NCI-H146 treated with DMSO at 0.1 percent for 48 hours (cell line): ENCODE data around the gene CDC42BPB.

Source experiments
- DNase-seq: peaks from one replicate; lab custom pipeline; 2025; ENCODE audit not compliant: unreplicated experiment; lab: John Stamatoyannopoulos, UW

Gene CDC42BPB

GRCh38 chr14:102996941-102997340, 60.4 kb downstream of the CDC42BPB start:
- no peak for DNase-seq

- DNase-seq: no peak
Measured at GRCh38 chr14:102994689-102995088, 62.7 kb downstream of the CDC42BPB start.

DNA sequence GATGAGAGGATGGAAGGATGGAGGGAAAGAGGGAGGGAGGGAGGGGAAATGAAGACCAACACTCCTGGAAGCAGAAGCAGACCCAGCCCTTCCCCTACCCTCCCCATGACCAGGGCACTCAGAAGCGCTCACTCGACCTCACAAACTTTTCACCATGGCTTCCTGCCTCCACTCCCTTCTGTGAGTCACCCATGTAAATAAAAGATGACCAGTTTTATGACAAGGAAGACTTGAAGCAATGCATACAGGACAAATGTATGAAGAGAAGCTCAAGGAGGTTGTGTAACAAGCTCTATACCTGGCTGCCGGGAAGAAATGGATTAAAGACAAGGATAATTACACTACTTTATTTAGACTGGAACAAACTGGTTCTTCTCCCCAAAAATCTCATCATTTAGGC, 63.8 kb downstream of the CDC42BPB start:
- no peak for DNase-seq

GRCh38 chr14:102991376-102991775, 66.0 kb downstream of the CDC42BPB start:
- DNase-seq: no peak

GRCh38 chr14:102988054-102988453, 69.3 kb downstream of the CDC42BPB start:
- DNase-seq: no peak

DNA sequence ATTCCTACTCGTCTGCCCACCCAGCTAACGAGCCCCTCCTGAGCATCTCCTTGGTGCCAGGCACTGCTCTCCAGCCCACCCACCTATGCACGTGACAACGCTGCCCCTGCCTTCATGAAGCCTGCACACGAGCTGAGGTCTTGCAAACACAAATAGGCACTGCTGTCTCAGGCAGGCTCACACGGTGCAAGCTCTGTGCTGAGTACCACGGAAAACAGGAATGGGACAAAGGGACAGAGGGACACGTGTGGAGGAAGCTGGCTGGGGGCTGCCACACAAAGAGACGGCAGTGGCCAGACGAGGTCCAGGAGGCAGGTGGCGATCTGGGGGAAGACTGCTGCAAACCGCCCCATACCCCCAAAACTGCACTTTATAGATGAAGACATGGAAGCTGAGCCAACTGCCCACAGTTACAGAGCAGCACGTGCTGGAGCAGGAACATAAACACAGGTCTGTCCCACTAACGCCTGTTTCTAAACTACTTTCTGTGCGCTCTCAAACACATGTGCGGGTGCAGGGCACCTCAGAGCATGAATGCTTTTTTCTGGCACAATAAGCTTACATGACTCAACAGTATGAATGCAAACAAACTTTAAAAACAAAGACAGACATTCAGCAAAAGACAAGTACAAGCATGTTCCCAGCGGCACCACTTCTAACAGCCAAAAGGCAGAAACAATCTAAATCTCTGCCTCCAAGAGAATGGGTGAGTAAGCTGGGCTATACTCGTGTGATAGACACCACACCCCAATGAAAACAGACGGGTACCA, 70.4 kb downstream of the CDC42BPB start:
- no peak for DNase-seq

DNA sequence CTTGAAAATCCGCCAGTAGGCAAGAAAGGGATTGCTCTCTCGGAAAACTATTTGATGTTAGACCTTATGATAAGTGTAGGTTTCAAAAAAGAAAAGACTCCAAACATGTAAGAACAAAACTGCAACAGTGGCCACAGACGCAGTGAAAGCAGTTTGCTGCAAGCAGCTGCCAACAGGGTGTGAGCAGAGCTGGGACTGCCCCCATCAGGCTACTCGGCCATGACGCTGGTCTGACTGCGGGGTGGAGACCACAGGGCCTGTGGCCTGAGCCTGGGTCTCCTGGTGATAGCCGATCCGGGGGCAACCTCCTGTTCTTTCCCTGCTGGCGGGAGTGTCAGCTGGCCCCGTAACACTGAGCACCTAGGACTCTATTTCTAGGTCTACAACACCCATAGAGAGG, 71.7 kb downstream of the CDC42BPB start:
- no peak for DNase-seq

DNA sequence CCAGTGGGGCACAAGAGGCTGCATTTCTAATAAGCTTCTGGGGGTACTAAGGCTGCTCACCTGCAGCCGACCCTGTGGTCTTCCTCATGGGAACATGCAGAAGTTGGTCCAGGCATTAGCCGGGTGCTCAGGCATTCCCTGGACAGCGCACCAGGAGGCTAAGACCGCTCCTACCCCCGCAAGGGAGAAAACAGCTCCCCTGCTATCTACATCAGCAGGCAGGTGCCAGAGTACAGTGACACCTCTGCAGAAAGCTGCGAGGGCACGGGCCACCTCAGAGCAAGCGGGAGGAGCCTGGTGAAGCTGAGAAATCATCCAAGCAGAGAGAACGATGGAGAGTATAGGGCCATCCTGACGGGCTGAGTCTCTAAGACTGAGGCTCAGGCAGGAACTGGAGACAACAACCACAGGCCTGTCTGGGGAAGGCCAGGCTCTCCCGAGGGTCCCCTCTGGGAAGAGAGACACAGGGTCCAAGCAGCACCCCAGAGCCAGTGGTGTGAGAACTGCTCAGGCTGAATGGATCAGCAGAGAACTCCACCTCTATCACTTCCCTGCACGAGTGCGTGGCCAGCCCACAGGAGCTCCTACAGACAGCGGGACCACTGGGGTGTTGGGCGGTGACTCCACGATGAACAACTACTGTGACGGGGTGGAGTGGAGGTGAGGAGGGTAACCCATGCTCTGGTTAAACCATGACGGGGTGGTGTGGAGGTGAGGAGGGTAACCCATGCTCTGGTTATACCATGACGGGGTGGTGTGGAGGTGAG, 72.8 kb downstream of the CDC42BPB start:
- no peak for DNase-seq

- DNase-seq: no peak
Measured at GRCh38 chr14:102983496-102983895, 73.9 kb downstream of the CDC42BPB start.

GRCh38 chr14:102982852-102983470, 74.4 kb downstream of the CDC42BPB start:
- no peak for DNase-seq

DNA sequence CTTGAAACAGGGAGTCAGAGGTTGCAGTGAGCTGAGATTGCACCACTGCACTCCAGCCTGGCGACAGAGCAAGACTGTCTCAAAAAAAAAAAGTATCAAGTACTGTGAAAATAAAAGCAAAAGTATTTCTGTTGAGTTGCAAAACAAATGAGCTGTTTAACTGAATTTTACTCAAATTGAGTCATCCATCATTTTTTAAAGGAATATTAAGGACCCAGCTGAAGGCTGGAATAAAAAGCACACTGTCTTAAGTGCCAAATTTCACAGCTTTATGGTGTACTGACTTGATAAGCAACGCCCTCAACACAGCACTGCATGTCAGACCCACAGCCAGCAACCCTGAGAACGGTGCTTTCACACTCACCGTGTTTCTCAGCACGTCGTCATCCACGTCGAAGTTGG, 76.9 kb downstream of the CDC42BPB start:
- DNase-seq: no peak

GRCh38 chr14:102979406-102979805, 77.9 kb downstream of the CDC42BPB start:
- no peak for DNase-seq

DNA sequence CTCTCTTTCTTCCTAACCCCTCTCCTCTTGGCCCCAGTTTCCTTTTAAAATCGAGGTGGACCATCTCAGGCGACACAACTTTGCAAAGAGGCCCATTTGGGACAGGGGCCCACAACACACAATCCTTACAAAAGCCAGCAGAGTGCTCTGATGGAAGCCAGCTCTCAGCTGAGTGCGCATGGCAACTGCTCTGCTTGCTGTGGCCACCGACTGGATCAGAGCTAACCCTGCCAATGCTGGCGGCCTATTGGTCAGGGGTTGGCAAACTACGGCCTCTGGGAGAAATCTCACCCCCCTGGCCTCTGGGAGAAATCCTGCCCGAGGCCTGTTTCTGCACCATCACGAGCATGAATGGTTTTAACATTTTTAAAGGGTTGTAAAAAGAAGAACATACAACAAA, 79.9 kb downstream of the CDC42BPB start:
- DNase-seq: no peak

DNA sequence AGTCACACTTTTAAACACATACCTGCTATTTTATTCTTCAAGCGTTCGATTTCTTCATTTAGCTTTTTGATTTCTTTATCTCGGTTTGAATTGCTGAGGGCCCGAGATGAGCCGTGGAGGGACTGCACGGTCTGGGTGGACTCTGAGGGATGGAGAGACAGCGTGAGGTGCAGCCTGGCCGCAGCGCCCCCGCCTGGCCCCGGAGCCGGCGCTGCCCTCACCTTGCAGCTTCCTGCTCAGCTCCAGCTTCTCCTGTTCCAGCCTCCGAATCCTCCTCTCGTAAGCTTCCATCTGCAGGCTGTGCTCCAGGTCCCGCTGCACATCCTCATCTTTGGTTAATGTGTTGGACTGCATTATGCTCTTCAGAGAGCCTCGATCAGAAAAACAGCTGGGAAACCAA, 81.7 kb downstream of the CDC42BPB start:
- DNase-seq: no peak

- DNase-seq: no peak
Measured at GRCh38 chr14:102973706-102974285, 83.6 kb downstream of the CDC42BPB start.

GRCh38 chr14:102971836-102972606, 85.3 kb downstream of the CDC42BPB start:
- no peak for DNase-seq

DNA sequence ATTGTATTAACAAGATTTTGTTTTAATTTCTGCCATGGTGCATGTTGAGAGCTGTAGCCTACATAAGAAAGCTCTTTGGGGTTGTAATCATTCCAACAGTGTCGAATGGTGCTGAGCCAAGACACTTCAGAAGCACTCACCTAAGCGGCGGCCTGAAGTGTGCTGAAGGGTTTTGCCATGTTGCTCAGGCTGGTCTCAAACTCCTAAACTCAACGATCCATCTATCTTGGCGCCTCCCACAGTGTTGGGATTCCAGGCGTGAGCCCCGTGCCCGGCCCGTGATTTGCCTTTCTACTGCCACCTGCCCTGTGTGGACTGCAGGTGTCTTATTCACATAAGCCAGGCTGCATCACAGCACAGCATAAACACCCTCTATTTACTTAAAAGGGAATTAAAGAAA, 86.0 kb downstream of the CDC42BPB start:
- no peak for DNase-seq

GRCh38 chr14:102970496-102970895, 86.9 kb downstream of the CDC42BPB start:
- no peak for DNase-seq

- no peak for DNase-seq
Measured at GRCh38 chr14:102969901-102970300, 87.4 kb downstream of the CDC42BPB start.

- no peak for DNase-seq
Measured at GRCh38 chr14:102969060-102969791, 88.1 kb downstream of the CDC42BPB start.
